UCSD-AML1 (cell line): ENCODE measurements around the gene LYST.
A peak's percentile ranks its signal among the peaks of the same experiment; 100 is the strongest.
"Not testable (repeated sequence)": the region's sequence is repeated elsewhere in the genome, so short reads cannot be mapped to it uniquely, and the experiment has no call there.

Experiments
- DNase-seq: peaks from one replicate; lab custom pipeline; 2025; ENCODE audit not compliant: unreplicated experiment; lab: John Stamatoyannopoulos, UW

LYST gene

GRCh38 chr1:235663628-235664027 lies 203.1 kb downstream of the LYST start:
- no peak for DNase-seq

- no peak for DNase-seq
These were observed 205.1 kb downstream of the LYST start for GRCh38 chr1:235661568-235661967.

GRCh38 chr1:235659186-235659771 lies 207.4 kb downstream of the LYST start:
- DNase-seq, result no peak

GRCh38 chr1:235657747-235658526 lies 208.8 kb downstream of the LYST start:
- DNase-seq, result no peak

GRCh38 chr1:235657269-235657668 lies 209.4 kb downstream of the LYST start:
- DNase-seq, result no peak

GRCh38 chr1:235652364-235652763 lies 214.3 kb downstream of the LYST start:
- no peak for DNase-seq

- no peak for DNase-seq
These were observed 215.4 kb downstream of the LYST start for GRCh38 chr1:235651170-235651806.

- DNase-seq, result no peak
These were observed 216.2 kb downstream of the LYST start for GRCh38 chr1:235650341-235651169.

- DNase-seq, result no peak
These were observed 217.1 kb downstream of the LYST start, which contains the start of gene GNG4 for GRCh38 chr1:235649368-235650163. Gene GNG4, minus strand, starts transcription at chr1:235649784. Its CDS starts 65,946 bp downstream, at chr1:235583838.

- DNase-seq, result peak; percentile 37
These were observed 217.7 kb downstream of the LYST start for GRCh38 chr1:235648954-235649367.

GRCh38 chr1:235648407-235648907 lies 218.2 kb downstream of the LYST start:
- no peak for DNase-seq

- not testable (repeated sequence) for DNase-seq
These were observed 219.2 kb downstream of the LYST start for GRCh38 chr1:235647537-235647936.

GRCh38 chr1:235646463-235646862 lies 220.2 kb downstream of the LYST start:
- DNase-seq, result no peak

GRCh38 chr1:235644693-235645305 lies 221.9 kb downstream of the LYST start:
- no peak for DNase-seq

- no peak for DNase-seq
These were observed 222.6 kb downstream of the LYST start for GRCh38 chr1:235643837-235644692.

- no peak for DNase-seq
These were observed 223.7 kb downstream of the LYST start for GRCh38 chr1:235642943-235643371.

GRCh38 chr1:235642011-235642942 lies 224.4 kb downstream of the LYST start:
- no peak for DNase-seq

GRCh38 chr1:235640580-235640979 lies 226.1 kb downstream of the LYST start:
- DNase-seq, result no peak
